ENCODE results near the gene ARSG.
"Not testable (repeated sequence)": the region's sequence is repeated elsewhere in the genome, so short reads cannot be mapped to it uniquely, and the experiment has no call there.

The ARSG gene

DNA sequence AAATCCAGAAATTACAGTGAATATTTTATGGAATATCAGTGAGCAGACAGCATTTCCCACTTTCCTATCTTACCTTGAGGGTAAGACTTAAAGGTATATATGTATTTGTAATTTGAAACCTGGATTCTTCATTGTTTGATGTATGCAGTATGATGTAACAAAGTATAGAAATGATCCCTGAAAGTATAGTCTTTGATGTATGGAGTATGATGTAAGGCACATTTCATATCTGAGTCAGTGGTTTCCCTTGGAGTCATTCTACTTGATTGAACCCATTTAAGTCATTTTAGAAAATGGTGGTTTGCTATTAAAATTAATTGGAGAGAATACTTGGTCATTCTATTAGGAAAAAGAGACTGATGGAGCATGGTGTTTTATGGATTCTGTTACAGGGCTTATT, 33.4 kb upstream of the ARSG start:
- no peak for TF ChIP-seq NFRKB (IDR thresholded peaks at IDR 0.05)
- no peak for TF ChIP-seq FOXK2 (IDR thresholded peaks at IDR 0.05)
- no peak for TF ChIP-seq ARNT (IDR thresholded peaks at IDR 0.05)
- no peak for TF ChIP-seq TARDBP (IDR thresholded peaks at IDR 0.05)
- no peak for TF ChIP-seq FOXA1 (IDR thresholded peaks at IDR 0.05)
- no peak for TF ChIP-seq LEF1 (IDR thresholded peaks at IDR 0.05; ENCODE audit: borderline replicate concordance)
- no peak for TF ChIP-seq CTBP1 (IDR thresholded peaks at IDR 0.05; ENCODE audit: borderline replicate concordance)
- TF ChIP-seq SP1 (IDR thresholded peaks at IDR 0.05) = no peak
- no peak for TF ChIP-seq SUZ12 (IDR thresholded peaks at IDR 0.05)
- no peak for TF ChIP-seq ELF4 (IDR thresholded peaks at IDR 0.05)
- TF ChIP-seq L3MBTL2 (conservative IDR thresholded peaks at IDR 0.05) = no peak
- no peak for TF ChIP-seq ZNF384 (IDR thresholded peaks at IDR 0.05)
- TF ChIP-seq, protein P1, sequence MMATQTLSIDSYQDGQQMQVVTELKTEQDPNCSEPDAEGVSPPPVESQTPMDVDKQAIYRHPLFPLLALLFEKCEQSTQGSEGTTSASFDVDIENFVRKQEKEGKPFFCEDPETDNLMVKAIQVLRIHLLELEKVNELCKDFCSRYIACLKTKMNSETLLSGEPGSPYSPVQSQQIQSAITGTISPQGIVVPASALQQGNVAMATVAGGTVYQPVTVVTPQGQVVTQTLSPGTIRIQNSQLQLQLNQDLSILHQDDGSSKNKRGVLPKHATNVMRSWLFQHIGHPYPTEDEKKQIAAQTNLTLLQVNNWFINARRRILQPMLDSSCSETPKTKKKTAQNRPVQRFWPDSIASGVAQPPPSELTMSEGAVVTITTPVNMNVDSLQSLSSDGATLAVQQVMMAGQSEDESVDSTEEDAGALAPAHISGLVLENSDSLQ (IDR thresholded peaks at IDR 0.05) = no peak
- no peak for TF ChIP-seq FOXM1 (IDR thresholded peaks at IDR 0.05; ENCODE audit: borderline replicate concordance)
- ChIA-PET POLR2A (interaction anchor here (2.2 kb wide), 1 partner anchor 10 kb away, joined by 15 read pairs; the partner anchor contains the start of gene AMZ2), CTCF (interaction anchor here (1.3 kb wide), 1 partner anchor 179 kb away, joined by 3 read pairs; no protein-coding TSS in a partner anchor)
- DNase-seq (ENCODE audit: extremely low spot score) = no peak

DNA sequence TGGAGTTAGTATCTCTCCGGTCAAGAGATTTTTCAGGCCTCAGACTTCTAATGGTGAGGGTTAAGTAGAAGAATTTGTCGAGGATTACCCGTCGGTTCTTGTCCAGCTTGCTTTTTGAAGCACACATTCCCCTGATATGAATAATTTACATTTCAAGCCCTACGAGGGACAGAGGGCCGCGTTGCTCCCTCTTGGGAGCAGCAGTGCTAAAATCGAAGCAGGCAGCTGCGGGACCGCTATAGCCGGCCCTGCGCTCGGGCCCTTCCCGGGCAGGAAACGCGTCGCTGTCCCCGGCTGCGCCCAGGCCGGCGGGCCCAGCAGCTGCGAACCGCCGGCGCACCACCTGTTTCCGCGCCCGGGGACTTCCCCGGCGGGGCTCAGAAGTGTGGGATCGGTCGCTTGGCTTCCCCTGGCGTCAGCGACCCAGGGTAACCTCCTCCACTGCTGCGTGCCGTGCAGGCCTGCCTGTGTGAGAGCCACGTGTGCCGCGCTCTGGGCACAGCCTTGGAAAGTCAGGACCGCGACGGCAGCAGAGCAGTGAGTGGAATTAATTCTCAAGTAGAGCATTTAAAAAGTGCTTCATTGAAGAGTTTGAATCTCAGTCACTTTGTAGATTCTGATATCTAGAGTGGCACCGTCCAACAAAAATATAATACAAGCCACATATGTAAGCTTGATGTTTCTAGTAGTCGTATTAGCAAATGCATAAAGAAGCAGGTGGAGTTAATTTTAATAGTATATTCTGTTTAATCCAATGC, 32.2 kb upstream of the ARSG start:
- DNase-seq (ENCODE audit: extremely low spot score) = not testable (repeated sequence)
- ChIA-PET POLR2A (interaction anchor here (2.2 kb wide), 1 partner anchor 11 kb away, joined by 15 read pairs; the partner anchor contains the start of gene AMZ2), CTCF (interaction anchor here (1.3 to 1.5 kb wide), 2 partner anchors 140 to 178 kb away, joined by 3 to 7 read pairs; no protein-coding TSS in a partner anchor)
- TF ChIP-seq L3MBTL2 (conservative IDR thresholded peaks at IDR 0.05) = peak; percentile 50

- CTCF ChIA-PET = interaction anchor here (1.5 kb wide), 1 partner anchor 139 kb away, joined by 7 read pairs; no protein-coding TSS in a partner anchor
- POLR2A ChIA-PET = interaction anchor here (2.2 kb wide), 1 partner anchor 11 kb away, joined by 15 read pairs; the partner anchor contains the start of gene AMZ2
- not testable (repeated sequence) for DNase-seq (ENCODE audit: extremely low spot score)
These were observed 31.7 kb upstream of the ARSG start for GRCh38 chr17:68259648-68259951.

DNA sequence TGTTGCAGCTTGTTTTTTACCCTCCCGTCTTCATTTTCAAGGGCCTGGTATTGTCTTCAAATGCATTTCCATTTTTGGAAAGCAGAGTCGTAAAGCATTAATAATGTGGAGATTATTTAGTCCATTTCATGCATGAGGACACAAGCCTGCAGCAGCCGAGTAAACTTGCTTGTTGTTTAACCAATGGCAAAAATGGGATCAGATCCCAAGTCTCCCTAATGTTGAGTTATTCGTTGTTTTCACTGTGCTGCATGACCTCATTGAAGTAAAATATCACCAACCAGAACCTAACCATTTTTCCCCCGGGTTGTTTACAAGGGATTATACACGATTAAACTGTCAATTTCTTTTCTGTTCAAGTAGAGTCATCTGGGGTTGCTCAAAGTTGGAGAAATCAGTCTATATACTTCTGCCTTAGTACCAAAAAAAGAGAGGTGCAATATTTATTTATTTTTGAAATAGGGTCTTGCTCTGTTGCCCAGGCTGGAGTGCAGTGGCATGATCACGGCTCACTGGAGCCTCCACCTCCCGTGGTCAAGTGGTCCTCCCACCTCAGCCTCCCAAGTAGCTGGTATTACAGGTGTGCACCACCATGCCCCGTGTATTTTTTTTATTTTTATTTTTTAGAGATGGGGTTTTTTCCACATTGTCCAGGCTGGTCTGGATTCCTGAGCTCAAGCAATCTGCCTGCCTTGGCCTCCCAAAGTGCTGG, 31.1 kb upstream of the ARSG start:
- ChIA-PET CTCF (interaction anchor here (1.5 kb wide), 1 partner anchor 139 kb away, joined by 7 read pairs; no protein-coding TSS in a partner anchor), POLR2A (interaction anchor here (1.0 to 2.2 kb wide), 2 partner anchors 12 kb away, joined by 3 to 15 read pairs; partner anchors contain the start of gene AMZ2)
- no peak for TF ChIP-seq FOXK2 (IDR thresholded peaks at IDR 0.05)
- TF ChIP-seq, protein P1 (IDR thresholded peaks at IDR 0.05) = no peak
- TF ChIP-seq ARNT (IDR thresholded peaks at IDR 0.05) = no peak
- no peak for TF ChIP-seq BHLHE40 (IDR thresholded peaks at IDR 0.05; ENCODE audit: borderline replicate concordance)
- no peak for TF ChIP-seq ZNF384 (IDR thresholded peaks at IDR 0.05)
- no peak for DNase-seq (ENCODE audit: extremely low spot score)

DNA sequence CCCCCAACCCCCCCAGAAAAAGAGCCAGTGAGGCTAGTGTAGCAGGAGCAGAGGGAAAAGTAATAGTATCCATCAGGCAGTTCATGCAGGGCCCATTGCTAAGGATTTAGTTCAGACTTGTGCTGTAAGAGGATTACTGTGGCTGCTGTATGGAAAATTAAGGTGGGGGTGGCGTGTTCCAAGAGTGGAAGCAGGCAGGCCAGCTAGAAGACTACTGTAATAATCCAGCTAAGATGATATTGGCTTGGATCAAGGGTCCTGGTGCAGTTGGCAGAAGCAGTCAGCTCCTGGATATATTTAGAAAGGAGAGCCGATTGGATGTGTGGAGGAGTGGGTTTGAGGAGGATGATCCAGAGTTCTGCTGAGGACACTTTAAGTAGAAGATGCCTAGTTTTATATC, 28.8 kb upstream of the ARSG start:
- DNase-seq (ENCODE audit: extremely low spot score); POLR2A ChIA-PET: not testable (repeated sequence)
- CTCF ChIA-PET = interaction anchor here (0.6 to 1.5 kb wide), 3 partner anchors 11 to 136 kb away, joined by 3 to 4 read pairs (median 4); no protein-coding TSS in a partner anchor

- CTCF ChIA-PET = interaction anchor here (0.5 to 1.5 kb wide), 6 partner anchors 24 to 202 kb away, joined by 3 to 6 read pairs (median 4); no protein-coding TSS in a partner anchor
- peak; percentile 17 for DNase-seq (ENCODE audit: extremely low spot score)
- POLR2A ChIA-PET = interaction anchor here (0.8 kb wide), 1 partner anchor 168 kb away, joined by 3 read pairs; no protein-coding TSS in a partner anchor
These were observed 28.1 kb upstream of the ARSG start for GRCh38 chr17:68263101-68263681.

DNA sequence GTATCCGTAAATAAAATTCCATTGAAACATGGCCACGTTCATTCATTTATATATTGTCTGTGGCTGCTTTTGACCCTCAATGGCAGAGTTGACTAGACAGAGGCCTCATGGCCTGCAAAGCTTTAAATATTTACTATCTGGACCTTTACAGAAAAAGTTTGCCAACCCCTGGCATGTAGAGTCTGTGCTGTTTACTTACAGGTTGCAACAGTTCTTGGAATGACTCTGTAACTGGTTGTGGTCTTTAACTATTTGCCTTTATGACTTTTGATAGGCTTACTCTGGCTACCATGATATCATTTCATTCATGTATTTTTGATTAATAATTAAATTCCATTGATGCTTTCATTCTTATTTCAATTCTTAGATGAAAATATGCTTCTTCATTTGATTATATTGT, 25.5 kb upstream of the ARSG start:
- POLR2A ChIA-PET; DNase-seq (ENCODE audit: extremely low spot score): not testable (repeated sequence)
- CTCF ChIA-PET = interaction anchor here (1.5 kb wide), 1 partner anchor 133 kb away, joined by 12 read pairs; no protein-coding TSS in a partner anchor

DNA sequence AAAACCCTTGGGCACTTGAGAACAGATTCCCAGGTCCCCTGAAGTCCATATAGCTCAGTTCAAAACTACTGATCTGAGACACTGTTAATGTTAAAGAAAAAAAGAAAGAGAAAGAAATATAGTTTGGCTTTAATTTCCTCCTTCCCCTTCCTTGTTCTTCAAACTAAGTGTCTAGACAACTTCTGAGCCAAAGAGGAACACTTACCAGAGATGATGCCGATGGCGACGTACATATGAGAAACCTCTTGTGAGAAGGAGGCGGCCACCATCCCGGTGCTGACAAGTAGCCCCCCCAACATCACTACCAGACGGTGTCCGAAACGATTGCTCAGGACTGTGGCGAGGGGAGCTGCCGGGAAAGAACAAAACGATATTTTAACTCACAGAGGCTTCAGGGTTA, 17.6 kb upstream of the ARSG start:
- no peak for DNase-seq (ENCODE audit: extremely low spot score)
- TF ChIP-seq SP1 (IDR thresholded peaks at IDR 0.05) (no peak), L3MBTL2 (conservative IDR thresholded peaks at IDR 0.05) (no peak), HDGF (IDR thresholded peaks at IDR 0.05; ENCODE audit: borderline replicate concordance) (no peak), ARNT (IDR thresholded peaks at IDR 0.05) (no peak), FOXA1 (IDR thresholded peaks at IDR 0.05) (no peak), ELF4 (IDR thresholded peaks at IDR 0.05) (no peak), ZNF384 (IDR thresholded peaks at IDR 0.05) (no peak), LEF1 (IDR thresholded peaks at IDR 0.05; ENCODE audit: borderline replicate concordance) (no peak), SUZ12 (IDR thresholded peaks at IDR 0.05) (no peak), TARDBP (IDR thresholded peaks at IDR 0.05) (no peak), CTBP1 (IDR thresholded peaks at IDR 0.05; ENCODE audit: borderline replicate concordance) (no peak), FOXK2 (IDR thresholded peaks at IDR 0.05) (no peak), BHLHE40 (IDR thresholded peaks at IDR 0.05; ENCODE audit: borderline replicate concordance) (no peak), FOXM1 (IDR thresholded peaks at IDR 0.05; ENCODE audit: borderline replicate concordance) (no peak), NFRKB (IDR thresholded peaks at IDR 0.05) (no peak)
- TF ChIP-seq, protein P1 (IDR thresholded peaks at IDR 0.05) = no peak
- CTCF ChIA-PET = interaction anchor here (1.4 to 1.9 kb wide), 2 partner anchors 14 to 69 kb away, joined by 4 to 6 read pairs; no protein-coding TSS in a partner anchor
- POLR2A ChIA-PET = no interaction called here

GRCh38 chr17:68276339-68276738, 15.0 kb upstream of the ARSG start:
- POLR2A ChIA-PET; CTCF ChIA-PET; DNase-seq (ENCODE audit: extremely low spot score): not testable (repeated sequence)
